ENCODE data around the gene ZNF205.

Gene ZNF205

GRCh38 chr16:3085868-3086595, 26.4 kb upstream of the ZNF205 start:
- no peak for DNase-seq

GRCh38 chr16:3086596-3087242, 25.7 kb upstream of the ZNF205 start:
- no peak for DNase-seq

- DNase-seq: no peak
Measured at GRCh38 chr16:3087243-3088235, 24.8 kb upstream of the ZNF205 start.

- no peak for DNase-seq
Measured at GRCh38 chr16:3088450-3088849, 23.9 kb upstream of the ZNF205 start.

- no peak for DNase-seq
Measured at GRCh38 chr16:3088925-3089716, 23.3 kb upstream of the ZNF205 start.

GRCh38 chr16:3089717-3090592, 22.4 kb upstream of the ZNF205 start:
- DNase-seq: no peak

GRCh38 chr16:3091551-3091950, 20.8 kb upstream of the ZNF205 start:
- no peak for DNase-seq

GRCh38 chr16:3092501-3092941, 19.9 kb upstream of the ZNF205 start:
- DNase-seq: no peak

GRCh38 chr16:3094289-3095027, 17.9 kb upstream of the ZNF205 start:
- no peak for DNase-seq

- no peak for DNase-seq
Measured at GRCh38 chr16:3095869-3096268, 16.5 kb upstream of the ZNF205 start.

- no peak for DNase-seq
Measured at GRCh38 chr16:3096362-3096761, 16.0 kb upstream of the ZNF205 start.

- DNase-seq: no peak
Measured at GRCh38 chr16:3097266-3097665, 15.1 kb upstream of the ZNF205 start.

GRCh38 chr16:3098459-3099394, 13.7 kb upstream of the ZNF205 start, which contains the start of gene ZSCAN10:
Gene ZSCAN10, minus strand, starts transcription at chr16:3099294. Its CDS starts 6,357 bp downstream, at chr16:3092937.
- no peak for DNase-seq

GRCh38 chr16:3099395-3099731, 13.0 kb upstream of the ZNF205 start:
- no peak for DNase-seq

- DNase-seq: peak; percentile 64
Measured at GRCh38 chr16:3099732-3100499, 12.5 kb upstream of the ZNF205 start.

GRCh38 chr16:3101018-3101840, 11.2 kb upstream of the ZNF205 start:
- DNase-seq: no peak

- no peak for DNase-seq
Measured at GRCh38 chr16:3101841-3102470, 10.4 kb upstream of the ZNF205 start.

All from NCI-H1105 (cell line).